ENCODE measurements around the gene TMEM109.

Gene TMEM109

GRCh38 chr11:60912223-60912850, 1.6 kb upstream of the TMEM109 start:
- peaks cover 48% of the 10 kb centered on the region for H3K4me1 Mint-ChIP-seq

GRCh38 chr11:60912851-60913528, 968 bp upstream of the TMEM109 start:
- peaks cover 3% of the 10 kb centered on the region for H3K36me3 Mint-ChIP-seq (ENCODE audit: low read depth)
- TF ChIP-seq CTCF (IDR thresholded peaks at IDR 0.05; ENCODE audit: unreplicated experiment in 3 of 3), result no peak
- H3K4me3 Mint-ChIP-seq, result peak overlapping the region; percentile 95 to 98 (median 97)
- H3K9me3 Mint-ChIP-seq, result no peaks in the 10 kb centered on the region
- H3K27me3 Mint-ChIP-seq (ENCODE audit: low read depth), result peaks cover 5% of the 10 kb centered on the region
- peaks cover 48% of the 10 kb centered on the region for H3K4me1 Mint-ChIP-seq
- H3K27ac Mint-ChIP-seq, result peak overlapping the region; percentile 97

More at GRCh38 chr11:60912223-60912850, 1.6 kb upstream of the TMEM109 start:
- no peak for TF ChIP-seq CTCF (IDR thresholded peaks at IDR 0.05; ENCODE audit: unreplicated experiment in 3 of 3)
- Mint-ChIP-seq H3K36me3 (ENCODE audit: low read depth) (peaks cover 3% of the 10 kb centered on the region), H3K27ac (peak overlapping the region; percentile 89 to 97 (median 97)), H3K9me3 (no peaks in the 10 kb centered on the region), H3K27me3 (ENCODE audit: low read depth) (peaks cover 5% of the 10 kb centered on the region), H3K4me3 (peak overlapping the region; percentile 79 to 97 (median 95))

GRCh38 chr11:60914633-60915247, 782 bp downstream of the TMEM109 start:
- peak overlapping the region; percentile 81 to 89 (median 87) for H3K27ac Mint-ChIP-seq
- peaks cover 8% of the 10 kb centered on the region for H3K36me3 Mint-ChIP-seq (ENCODE audit: low read depth)
- H3K4me1 Mint-ChIP-seq, result peaks cover 58% of the 10 kb centered on the region
- no peaks in the 10 kb centered on the region for H3K9me3 Mint-ChIP-seq
- no peaks in the 10 kb centered on the region for H3K27me3 Mint-ChIP-seq (ENCODE audit: low read depth)
- no peak for TF ChIP-seq CTCF (IDR thresholded peaks at IDR 0.05; ENCODE audit: unreplicated experiment in 3 of 3)
- H3K4me3 Mint-ChIP-seq, result peak overlapping the region; percentile 91 to 95 (median 95)

GRCh38 chr11:60915248-60915914, 1.4 kb downstream of the TMEM109 start:
- no peaks in the 10 kb centered on the region for H3K27me3 Mint-ChIP-seq (ENCODE audit: low read depth)
- H3K9me3 Mint-ChIP-seq, result no peaks in the 10 kb centered on the region
- H3K36me3 Mint-ChIP-seq (ENCODE audit: low read depth), result peaks cover 15% of the 10 kb centered on the region
- peak in 1 of 3 experiments; percentile 28 for TF ChIP-seq CTCF (IDR thresholded peaks at IDR 0.05; ENCODE audit: unreplicated experiment in 3 of 3)
- peak overlapping the region; percentile 81 to 89 (median 87) for H3K27ac Mint-ChIP-seq
- H3K4me1 Mint-ChIP-seq, result peaks cover 64% of the 10 kb centered on the region
- peak overlapping the region; percentile 91 to 95 (median 95) for H3K4me3 Mint-ChIP-seq

- TF ChIP-seq CTCF (IDR thresholded peaks at IDR 0.05; ENCODE audit: unreplicated experiment in 3 of 3), result no peak
- Mint-ChIP-seq H3K36me3 (ENCODE audit: low read depth) (peaks cover 28% of the 10 kb centered on the region), H3K27me3 (ENCODE audit: low read depth) (no peaks in the 10 kb centered on the region), H3K9me3 (no peaks in the 10 kb centered on the region), H3K4me3 (peak overlapping the region; percentile 28 to 80 (median 65)), H3K4me1 (peaks cover 68% of the 10 kb centered on the region), H3K27ac (peak overlapping the region in 2 of 3 experiments; percentile 34 to 35)
Measured at GRCh38 chr11:60916669-60917206, 2.8 kb downstream of the TMEM109 start.

All from nephron (organoid).